ENCODE data around the gene BRME1.

Gene BRME1

GRCh38 chr19:13887018-13887436, 18.9 kb downstream of the BRME1 start:
- no peak for DNase-seq

DNA sequence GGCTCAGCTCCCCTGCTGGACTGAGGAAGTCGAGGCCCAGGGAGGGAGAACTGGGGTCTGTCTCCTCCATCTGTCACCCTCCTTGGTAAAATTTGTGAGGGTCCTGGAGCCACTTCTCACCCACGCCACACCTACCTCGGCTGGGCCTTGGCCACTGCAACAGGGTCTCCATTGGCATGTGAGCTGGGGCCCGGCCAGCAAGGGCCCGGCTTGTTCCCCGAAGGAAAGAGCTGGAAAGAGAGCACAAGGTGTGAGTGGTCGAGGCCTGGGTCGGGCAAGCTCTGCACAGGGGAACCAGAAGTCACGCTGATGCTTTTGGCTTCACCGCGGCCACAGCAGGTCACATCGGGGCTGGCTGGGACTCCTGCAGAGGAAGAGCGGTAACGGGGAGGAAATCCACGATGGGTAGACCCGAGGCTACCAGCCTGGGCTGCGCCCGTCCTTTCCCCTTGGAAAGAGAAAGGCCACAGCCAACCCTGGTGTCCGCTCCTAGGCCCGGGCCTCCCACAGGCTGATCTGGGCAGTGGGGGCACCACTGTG, 20.0 kb downstream of the BRME1 start:
- DNase-seq: no peak

DNA sequence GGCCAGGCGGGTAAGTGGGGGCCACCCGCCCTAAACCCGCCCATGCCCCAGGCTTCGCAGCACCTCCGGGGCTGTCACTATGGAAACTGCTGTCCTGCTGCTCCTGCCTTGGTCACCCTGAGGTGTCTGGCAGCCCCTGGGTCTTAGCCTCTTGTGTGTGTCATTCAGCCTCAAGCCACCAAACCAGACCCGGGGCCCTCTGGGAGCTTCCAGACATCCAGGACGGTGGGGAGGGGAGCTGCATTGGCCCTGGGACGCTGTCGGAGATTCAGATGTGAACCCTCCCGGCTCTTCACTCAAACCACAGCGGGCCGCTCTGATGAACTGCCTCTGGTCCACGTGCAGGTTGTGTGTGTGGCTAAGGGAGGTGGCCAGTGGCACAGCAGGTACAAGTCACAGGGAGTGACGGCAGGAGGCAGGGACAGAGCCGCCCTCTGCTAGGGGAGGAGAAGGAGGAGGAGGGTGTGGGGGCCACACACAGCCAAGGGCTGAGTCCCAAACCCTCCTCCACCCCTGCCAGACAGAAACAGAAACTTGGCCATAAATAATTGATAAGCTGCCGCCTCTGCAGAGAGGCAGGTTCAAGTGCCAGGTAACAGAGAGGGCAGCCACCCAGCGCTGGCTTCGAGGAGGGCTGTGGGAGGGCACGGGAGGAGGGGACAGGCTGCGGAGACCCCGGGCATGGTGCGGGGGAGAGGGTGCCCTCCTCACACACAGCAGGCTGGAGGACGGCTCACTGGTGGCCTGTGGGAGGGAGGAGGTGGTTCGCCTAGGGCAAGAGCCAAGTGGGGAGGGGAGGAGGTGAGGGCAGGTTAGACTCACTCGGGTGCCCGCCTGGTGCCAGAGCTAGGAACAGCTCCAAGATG, 21.0 kb downstream of the BRME1 start:
- DNase-seq: no peak

DNA sequence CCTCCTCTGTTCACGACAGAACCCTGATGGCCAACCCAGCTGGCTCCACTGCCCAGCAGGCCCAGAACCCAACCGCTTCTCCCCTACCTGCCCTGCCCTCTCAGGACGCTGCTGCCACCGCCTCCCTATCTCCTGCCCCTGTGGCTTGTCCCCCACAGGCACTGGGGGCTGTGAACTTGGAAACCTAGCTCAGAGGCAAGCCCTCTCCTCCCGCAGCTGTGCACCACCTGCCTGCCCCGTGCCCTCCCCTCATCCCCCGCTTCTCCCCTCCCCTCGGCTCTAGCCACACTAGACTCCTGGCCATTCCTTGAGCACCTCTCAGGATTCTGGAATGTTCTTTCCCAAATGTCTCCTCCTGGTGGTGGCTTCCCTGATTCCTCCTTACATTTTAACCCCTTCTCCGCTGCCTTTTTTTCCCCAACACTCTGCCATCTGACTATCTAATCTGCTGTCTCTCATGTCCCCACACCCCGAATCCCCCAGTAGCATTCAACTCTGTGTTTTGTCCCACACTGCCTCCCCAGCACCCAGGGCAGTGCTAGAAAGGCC, 22.3 kb downstream of the BRME1 start:
- no peak for DNase-seq

DNA sequence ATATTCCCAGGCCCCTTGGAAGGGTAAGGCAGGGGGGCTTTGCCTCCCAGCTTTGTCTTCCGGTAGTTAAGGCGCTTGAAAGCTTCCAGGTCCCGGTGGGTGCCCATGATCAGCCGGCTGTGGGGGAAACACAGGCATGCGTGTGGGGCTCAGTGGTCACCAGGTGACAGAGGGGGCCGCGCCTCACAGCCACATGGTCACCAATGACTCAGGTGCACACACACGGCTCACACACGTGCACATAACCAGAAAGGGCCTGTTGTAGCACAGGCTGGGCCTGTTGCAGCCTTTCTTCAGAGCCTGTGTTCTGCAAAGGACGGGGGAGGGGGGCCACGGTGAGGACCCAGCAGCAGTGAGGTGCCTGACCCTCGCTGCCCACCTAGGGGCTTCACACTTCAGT, 23.1 kb downstream of the BRME1 start:
- no peak for DNase-seq

- DNase-seq: no peak
Measured at GRCh38 chr19:13882419-13882795, 23.5 kb downstream of the BRME1 start.

- peak; percentile 64 for DNase-seq
Measured at GRCh38 chr19:13881692-13882418, 24.1 kb downstream of the BRME1 start.

DNA sequence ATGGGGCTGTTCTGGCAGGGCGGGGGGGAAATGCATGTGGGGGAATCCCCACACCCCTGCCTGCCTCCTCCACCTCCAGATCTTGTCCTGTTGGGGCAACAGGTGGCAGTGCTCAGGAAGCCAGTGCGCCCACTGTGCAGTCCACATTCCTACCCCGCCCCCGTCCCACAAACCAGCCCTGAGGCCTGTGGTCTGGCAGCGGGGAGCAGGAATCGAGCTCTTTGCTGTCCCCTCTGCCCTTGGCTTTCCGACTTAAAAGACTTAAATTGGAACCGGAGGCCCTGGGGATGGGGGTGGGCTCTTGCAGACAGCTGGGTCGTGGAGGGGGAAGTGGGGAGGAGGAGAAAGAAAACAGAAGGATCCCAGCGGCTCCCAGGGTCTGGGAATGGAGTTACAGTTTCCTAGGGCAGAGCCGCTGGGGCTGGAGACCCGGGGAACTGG, 24.6 kb downstream of the BRME1 start:
- DNase-seq: peak; percentile 23

GRCh38 chr19:13880059-13881043, 25.6 kb downstream of the BRME1 start:
- DNase-seq: peak; percentile 99

GRCh38 chr19:13877303-13877702, 28.6 kb downstream of the BRME1 start:
- no peak for DNase-seq

DNA sequence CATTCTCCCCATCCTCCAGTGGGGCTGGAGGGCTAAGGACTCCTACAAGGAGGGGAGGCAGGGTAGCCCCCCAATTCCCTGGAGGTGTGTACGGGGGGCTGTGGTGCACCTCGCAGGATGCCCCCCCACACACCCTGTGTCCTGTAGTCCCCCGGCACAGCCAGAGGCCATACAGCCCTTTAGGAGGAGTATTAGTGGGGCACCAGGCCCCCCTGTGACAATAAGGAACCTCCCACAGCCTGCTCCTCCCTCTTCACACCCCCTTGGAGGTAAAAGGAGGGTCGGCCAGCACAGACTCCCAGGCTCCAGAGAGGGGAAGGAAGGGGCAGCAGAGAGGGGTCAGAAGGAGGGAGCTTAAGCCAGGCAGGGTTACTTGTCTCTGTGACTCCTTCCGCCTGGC, 29.1 kb downstream of the BRME1 start, which contains the start of gene NANOS3:
TSS of gene NANOS3 (plus strand) at position 301 of the 400 bp plus-strand sequence. CDS start 115 bp downstream, outside the sequence.
- no peak for DNase-seq

GRCh38 chr19:13875824-13876223, 30.1 kb downstream of the BRME1 start:
- DNase-seq: no peak

DNA sequence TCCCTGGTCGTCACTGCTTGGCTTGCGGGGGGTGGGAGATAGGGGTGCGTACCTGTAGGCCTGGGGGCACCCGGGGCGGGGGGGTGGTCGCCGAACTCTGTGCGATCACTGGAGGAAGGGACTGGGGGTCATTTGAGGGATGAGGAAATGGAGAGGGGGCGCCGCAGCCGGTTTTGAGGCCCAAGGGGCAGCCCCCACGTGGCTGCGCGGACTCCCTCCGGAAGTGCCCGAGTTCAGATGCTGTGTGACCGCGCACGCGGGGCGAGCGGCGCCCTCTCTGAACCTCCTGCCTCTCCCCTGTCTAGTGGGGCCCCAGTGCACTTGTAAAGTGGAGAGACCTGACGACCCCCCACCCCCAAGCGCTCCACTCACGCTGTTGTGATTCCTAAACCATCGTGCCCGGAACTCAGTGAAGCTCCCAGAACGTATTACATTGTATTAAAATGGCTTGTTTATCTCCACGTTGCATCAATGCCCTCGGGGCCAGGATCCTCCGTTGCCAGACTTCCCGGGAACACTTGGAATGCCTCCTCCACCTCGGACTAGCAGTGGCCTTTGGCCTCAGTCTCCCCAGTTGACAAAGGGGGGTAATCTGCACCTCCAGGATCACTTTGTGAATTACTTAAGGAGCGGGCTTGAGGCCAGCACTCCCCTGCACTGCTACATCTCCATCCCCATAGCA, 31.9 kb downstream of the BRME1 start:
- no peak for DNase-seq

DNA sequence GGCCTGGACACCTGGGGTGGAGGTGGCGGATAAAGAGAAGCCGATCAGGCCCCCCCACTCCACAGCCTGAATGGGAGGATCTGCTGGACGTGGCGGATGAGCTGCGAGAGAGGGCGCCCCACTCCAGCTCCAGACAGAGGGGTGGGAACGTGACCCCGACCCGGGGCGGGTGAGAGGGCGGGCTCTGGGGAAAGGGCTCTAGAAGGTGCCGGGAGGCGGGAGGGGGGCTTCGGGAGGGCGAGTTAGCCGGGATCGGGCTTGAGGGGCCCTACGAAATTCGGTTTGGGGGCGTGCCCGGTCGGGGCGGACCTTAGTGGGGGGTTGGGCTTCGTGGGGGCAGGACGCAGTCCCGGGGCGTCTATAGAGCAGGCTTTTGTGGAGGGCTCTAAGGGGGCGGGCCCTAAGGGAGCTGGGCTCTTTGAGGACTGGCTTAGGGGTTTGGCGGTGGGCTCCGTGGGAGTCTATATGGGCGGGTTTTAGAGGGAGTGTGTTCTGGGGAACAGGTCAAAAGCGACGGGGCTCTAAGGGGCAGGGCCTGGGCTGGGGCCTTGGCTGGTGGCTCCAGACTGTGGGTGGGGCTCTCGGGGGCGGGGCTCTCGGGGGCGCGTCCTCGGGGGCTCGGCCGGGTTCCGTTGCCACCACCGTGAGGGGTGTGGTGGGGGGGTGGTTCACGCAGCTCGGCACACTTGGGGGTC, 33.1 kb downstream of the BRME1 start:
- DNase-seq: peak; percentile 42

GRCh38 chr19:13872339-13872694, 33.6 kb downstream of the BRME1 start:
- DNase-seq: no peak

GRCh38 chr19:13870873-13871272, 35.0 kb downstream of the BRME1 start:
- DNase-seq: no peak

- DNase-seq: no peak
Measured at GRCh38 chr19:13869281-13869680, 36.6 kb downstream of the BRME1 start.

- DNase-seq: no peak
Measured at GRCh38 chr19:13868663-13869062, 37.3 kb downstream of the BRME1 start.

- no peak for DNase-seq
Measured at GRCh38 chr19:13866463-13867046, 39.4 kb downstream of the BRME1 start.

Measured in activated CD4-positive, alpha-beta T cell treated with anti-CD3 and anti-CD28 coated beads for 48 hours (primary cell).